DOHH2 (cell line): ENCODE measurements around the gene RFESD.
"Not testable (repeated sequence)": the region's sequence is repeated elsewhere in the genome, so short reads cannot be mapped to it uniquely, and the experiment has no call there.

Source experiments
- H3F3A ChIP-seq: fragments of 200-600 bp; sonication (generic), shearing (Covaris generic); 2 replicates; pipeline ENCODE4 v1.6.0; 2016; ENCODE audit warnings: antibody characterized with exemption, mild to moderate bottlenecking; ENCODE audit not compliant: control insufficient read depth, insufficient read depth
- H3K27ac ChIP-seq: fragments of 200-600 bp; sonication (generic); 2 replicates; pipeline ENCODE4 v1.5.1; 2014; ENCODE audit warnings: low read depth, mild to moderate bottlenecking, low read length, moderate library complexity
- H3K27me3 ChIP-seq: fragments of 200-600 bp; sonication (generic); 2 replicates; pipeline ENCODE4 v1.6.1; 2014; ENCODE audit warnings: mild to moderate bottlenecking, low read length, mixed read lengths; ENCODE audit not compliant: control insufficient read depth
- H3K36me3 ChIP-seq: fragments of 200-600 bp; sonication (generic); 2 replicates; pipeline ENCODE4 v1.6.1; 2014; ENCODE audit warnings: mild to moderate bottlenecking, low read length, moderate library complexity, mixed read lengths; ENCODE audit not compliant: control insufficient read depth
- H3K4me1 ChIP-seq: fragments of 200-600 bp; sonication (generic); 2 replicates; pipeline ENCODE4 v1.6.1; 2014; ENCODE audit warnings: mild to moderate bottlenecking, low read length, mixed read lengths; ENCODE audit not compliant: control insufficient read depth
- H3K4me2 ChIP-seq: fragments of 200-600 bp; sonication (generic); 2 replicates; pipeline ENCODE4 v1.6.0; 2014; ENCODE audit warnings: mild to moderate bottlenecking, low read length, moderate library complexity
- H3K4me3 ChIP-seq: fragments of 200-600 bp; sonication (generic); 2 replicates; pipeline ENCODE4 v1.5.1; 2014; ENCODE audit warnings: mild to moderate bottlenecking, low read length, mixed read lengths
- H3K79me2 ChIP-seq: fragments of 200-600 bp; sonication (generic); 2 replicates; pipeline ENCODE4 v1.6.1; 2014; ENCODE audit warnings: mild to moderate bottlenecking, low read length, mixed read lengths; ENCODE audit not compliant: control insufficient read depth
- H3K9me2 ChIP-seq: fragments of 200-600 bp; sonication (generic); replicated peaks from 2 replicates; pipeline ENCODE4 v1.6.1; 2014; ENCODE audit warnings: mild to moderate bottlenecking, low read length, mixed read lengths; ENCODE audit not compliant: control insufficient read depth
- H3K9me3 ChIP-seq: fragments of 200-600 bp; sonication (generic); 2 replicates; pipeline ENCODE4 v1.6.1; 2014; ENCODE audit warnings: antibody characterized with exemption, low read length, mixed read lengths; ENCODE audit not compliant: control insufficient read depth, insufficient read depth
- H4K20me1 ChIP-seq: fragments of 200-600 bp; sonication (generic); 2 replicates; pipeline ENCODE4 v1.6.0; 2014; ENCODE audit warnings: low read depth, mild to moderate bottlenecking, antibody characterized with exemption, low read length, moderate library complexity; ENCODE audit not compliant: control insufficient read depth, insufficient read depth
- CTCF ChIP-seq: fragments of 200-600 bp; sonication (generic); IDR thresholded peaks from one replicate; pipeline ENCODE4 v1.5.1; 2014; ENCODE audit warnings: antibody characterized with exemption, mild to moderate bottlenecking, low read depth, low read length; ENCODE audit not compliant: poor library complexity, severe bottlenecking
- EZH2phosphoT487 ChIP-seq: fragments of 200-600 bp; sonication (generic); IDR thresholded peaks from 2 replicates; pipeline ENCODE4 v1.6.1; 2017; ENCODE audit warnings: borderline replicate concordance, mild to moderate bottlenecking, antibody characterized with exemption, low read length, moderate library complexity, mixed read lengths

Gene RFESD

DNA sequence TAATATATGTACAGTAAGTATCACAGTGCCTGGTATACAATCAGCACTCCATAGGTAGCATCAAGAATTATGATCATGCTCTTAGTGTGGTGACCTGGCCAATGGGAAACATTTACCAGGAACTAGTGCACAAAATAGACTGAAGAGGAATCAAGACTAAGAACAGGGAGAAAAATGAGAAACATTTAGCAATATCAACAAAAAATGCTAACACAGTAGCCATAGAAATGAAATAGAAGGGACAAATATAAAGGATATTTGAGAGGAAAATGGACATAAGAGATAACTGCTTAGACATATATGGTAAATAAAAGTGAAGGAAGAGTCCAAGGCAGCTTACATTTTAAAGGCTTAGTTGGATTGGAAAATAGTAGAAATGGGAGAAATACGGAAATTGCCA, 52.8 kb downstream of the RFESD start:
- Histone ChIP-seq H3K79me2 (no peaks in the 10 kb centered on the region), H4K20me1 (no peaks in the 10 kb centered on the region), H3K27ac (no peak overlapping the region), H3K4me1 (no peaks in the 10 kb centered on the region), H3K9me2 (no peaks in the 10 kb centered on the region), H3K4me3 (no peak overlapping the region), H3F3A (no peaks in the 10 kb centered on the region), H3K27me3 (no peaks in the 10 kb centered on the region; the same call in 1 of the 2 replicates), H3K9me3 (no peaks in the 10 kb centered on the region), H3K4me2 (no peak overlapping the region), H3K36me3 (no peaks in the 10 kb centered on the region)
- no peak for TF ChIP-seq EZH2phosphoT487
- no peak for TF ChIP-seq CTCF

DNA sequence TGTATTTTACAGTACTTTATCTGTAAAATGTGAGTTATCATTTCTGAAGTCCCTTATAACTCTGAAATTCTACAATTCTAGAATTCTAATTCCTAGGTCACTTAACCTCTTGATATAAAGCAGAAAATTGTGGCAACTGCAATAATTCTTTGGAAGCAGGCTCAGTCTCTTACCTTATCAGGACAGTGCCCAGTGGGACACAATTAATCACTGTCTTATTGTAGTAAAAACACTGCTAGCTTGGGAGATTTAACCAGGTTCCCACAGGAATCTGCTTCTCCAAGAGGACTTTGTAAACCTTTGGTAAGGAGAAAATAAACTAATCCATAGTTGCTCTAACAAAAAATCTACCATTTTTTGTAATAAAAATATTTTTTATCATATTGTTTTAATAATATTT, 54.5 kb downstream of the RFESD start:
- no peaks in the 10 kb centered on the region for H3F3A ChIP-seq
- H3K27ac ChIP-seq = no peak overlapping the region
- no peaks in the 10 kb centered on the region for H3K36me3 ChIP-seq
- no peaks in the 10 kb centered on the region for H3K9me2 ChIP-seq
- H3K4me1 ChIP-seq = no peaks in the 10 kb centered on the region
- H3K79me2 ChIP-seq = no peaks in the 10 kb centered on the region
- H3K27me3 ChIP-seq = no peaks in the 10 kb centered on the region; the same call in 1 of the 2 replicates
- no peaks in the 10 kb centered on the region for H3K9me3 ChIP-seq
- no peaks in the 10 kb centered on the region for H4K20me1 ChIP-seq
- H3K4me2 ChIP-seq = no peak overlapping the region
- no peak for TF ChIP-seq CTCF
- no peak for TF ChIP-seq EZH2phosphoT487
- no peak overlapping the region for H3K4me3 ChIP-seq

DNA sequence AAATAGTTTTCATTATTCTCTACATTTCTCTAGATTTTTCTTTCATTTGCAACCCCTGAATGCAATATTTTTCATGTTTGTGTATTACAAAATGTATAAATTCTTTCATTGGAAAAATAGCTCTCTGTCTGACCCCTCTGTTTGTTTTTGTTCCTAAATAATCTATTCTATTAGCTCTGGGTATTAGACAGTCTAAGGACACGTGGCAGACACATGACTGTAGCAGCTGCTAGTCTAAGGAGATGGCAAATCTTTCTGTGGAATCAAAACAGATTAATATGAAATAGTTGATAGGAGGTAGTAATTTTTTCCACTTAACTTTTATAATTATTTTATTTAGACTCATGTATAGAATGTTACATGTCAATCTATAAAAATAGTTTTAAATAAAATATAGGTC, 57.6 kb downstream of the RFESD start:
- no peaks in the 10 kb centered on the region for H3K4me1 ChIP-seq
- no peak for TF ChIP-seq CTCF
- no peak for TF ChIP-seq EZH2phosphoT487

DNA sequence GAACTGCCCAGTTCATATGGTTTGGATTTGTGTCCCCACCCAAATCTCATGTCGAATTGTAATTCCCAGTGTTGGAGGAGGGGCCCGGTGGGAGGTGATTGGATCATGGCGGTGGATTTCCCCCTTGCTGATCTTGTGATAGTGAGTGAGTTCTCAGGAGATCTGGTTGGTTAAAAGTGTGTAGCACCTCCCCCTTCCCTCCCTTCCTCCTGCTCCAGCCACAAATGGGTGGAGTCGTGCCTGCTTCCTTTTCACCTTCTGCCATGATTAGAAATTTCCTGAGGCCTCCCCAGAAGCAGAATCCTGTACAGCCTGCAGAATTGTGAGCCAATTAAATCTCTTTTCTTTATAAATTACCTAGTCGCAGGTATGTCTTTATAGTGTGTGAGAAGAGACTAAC, 59.6 kb downstream of the RFESD start:
- not testable (repeated sequence) for H3F3A ChIP-seq, H3K79me2 ChIP-seq, H3K4me2 ChIP-seq, H3K27ac ChIP-seq, H3K4me3 ChIP-seq, H3K4me1 ChIP-seq, H3K9me2 ChIP-seq, H4K20me1 ChIP-seq, H3K27me3 ChIP-seq, H3K9me3 ChIP-seq, H3K36me3 ChIP-seq

More for the DNA sequence above, 57.6 kb downstream of the RFESD start:
- H3K4me3 ChIP-seq = no peak overlapping the region
- no peaks in the 10 kb centered on the region for H4K20me1 ChIP-seq
- no peak overlapping the region for H3K4me2 ChIP-seq
- H3F3A ChIP-seq = no peaks in the 10 kb centered on the region
- no peaks in the 10 kb centered on the region for H3K79me2 ChIP-seq
- no peaks in the 10 kb centered on the region for H3K9me3 ChIP-seq
- no peaks in the 10 kb centered on the region for H3K36me3 ChIP-seq
- no peaks in the 10 kb centered on the region for H3K27me3 ChIP-seq
- H3K27ac ChIP-seq = no peak overlapping the region
- no peaks in the 10 kb centered on the region for H3K9me2 ChIP-seq
